Measurements from ENCODE around the gene ADA.
"Not testable (repeated sequence)": the region's sequence is repeated elsewhere in the genome, so short reads cannot be mapped to it uniquely, and the experiment has no call there.

The ADA gene

DNA sequence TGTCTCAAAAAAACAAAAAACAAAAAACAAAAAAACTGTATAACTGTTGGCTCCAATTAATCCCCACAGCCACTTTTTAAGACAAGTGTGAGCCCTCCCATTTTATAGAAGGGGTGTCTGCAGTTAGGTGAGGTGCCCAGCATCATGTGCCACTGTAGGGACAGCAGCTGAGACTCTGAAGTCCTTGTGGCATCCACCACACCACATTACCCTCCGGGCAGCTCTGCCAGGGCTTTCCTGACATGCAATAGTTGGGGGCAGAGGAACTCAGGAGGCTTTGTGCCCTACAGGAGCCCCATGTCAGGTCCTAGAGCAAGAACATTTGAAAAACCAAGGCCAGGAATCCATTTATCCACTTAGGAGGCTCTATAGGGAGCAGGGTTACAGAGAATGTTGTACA lies 51.8 kb downstream of the ADA start:
- no peak for DNase-seq (ENCODE audit: low spot score)

DNA sequence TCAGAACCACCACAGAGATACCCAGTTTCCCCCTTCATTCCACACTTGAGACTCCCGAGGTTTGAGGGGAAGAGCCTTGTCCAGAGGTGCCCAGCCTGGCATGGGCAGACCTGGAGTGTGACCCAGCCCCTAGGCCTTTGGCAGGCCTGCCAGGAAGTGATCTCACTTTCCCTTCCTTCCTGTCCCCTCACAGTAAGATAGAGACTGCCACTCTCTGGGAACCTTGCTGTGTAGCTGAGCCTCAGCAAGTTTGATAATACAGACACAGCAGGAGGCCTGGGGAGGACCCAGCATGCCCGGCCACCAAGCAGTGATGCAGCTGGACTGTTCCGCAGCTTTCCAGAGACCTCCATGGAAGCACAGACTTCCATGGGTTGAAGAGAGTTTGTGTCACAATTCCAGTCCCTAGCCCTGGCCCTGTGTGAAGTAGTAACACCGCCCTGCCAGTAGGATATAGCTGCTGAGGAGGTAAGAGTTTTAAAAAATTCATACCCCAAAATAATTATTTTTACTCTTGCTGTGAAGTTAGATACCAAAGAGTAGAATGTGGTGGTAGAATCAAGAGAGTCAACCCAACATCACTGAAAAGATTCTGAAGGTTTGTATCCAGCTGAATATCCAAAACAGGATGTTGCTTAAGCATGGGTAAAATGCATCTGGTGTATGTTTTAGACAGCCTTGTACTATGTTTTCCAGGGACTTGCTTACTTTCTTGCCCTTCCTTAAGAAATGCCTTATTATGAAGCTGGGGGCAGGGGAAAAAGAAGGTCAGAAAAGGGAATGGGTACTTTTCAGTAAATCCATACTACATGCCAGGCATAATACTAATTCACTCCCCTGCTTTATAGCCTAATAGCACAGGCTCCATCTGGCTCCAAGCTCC lies 52.8 kb downstream of the ADA start:
- no peak for DNase-seq (ENCODE audit: low spot score)

DNA sequence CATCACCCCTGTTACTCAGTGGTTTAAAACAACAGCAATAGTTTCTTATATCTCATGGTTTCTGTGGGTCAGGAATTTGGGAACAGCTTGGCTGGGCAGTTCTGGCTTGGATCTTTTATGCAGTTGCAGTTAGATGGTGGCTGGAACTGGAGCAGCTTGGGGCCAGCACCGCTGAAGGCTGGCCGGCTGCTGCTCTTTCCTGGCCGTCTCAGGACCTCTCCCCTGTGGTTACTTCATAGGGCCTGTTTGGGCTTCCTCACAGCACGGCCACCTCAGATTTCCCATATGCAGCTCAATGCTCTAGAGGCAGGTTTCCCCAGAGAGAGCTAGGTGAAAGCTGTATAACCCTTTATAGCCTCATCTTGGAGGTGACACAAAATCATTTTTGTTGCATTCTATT lies 53.6 kb downstream of the ADA start:
- no peak for DNase-seq (ENCODE audit: low spot score)

DNA sequence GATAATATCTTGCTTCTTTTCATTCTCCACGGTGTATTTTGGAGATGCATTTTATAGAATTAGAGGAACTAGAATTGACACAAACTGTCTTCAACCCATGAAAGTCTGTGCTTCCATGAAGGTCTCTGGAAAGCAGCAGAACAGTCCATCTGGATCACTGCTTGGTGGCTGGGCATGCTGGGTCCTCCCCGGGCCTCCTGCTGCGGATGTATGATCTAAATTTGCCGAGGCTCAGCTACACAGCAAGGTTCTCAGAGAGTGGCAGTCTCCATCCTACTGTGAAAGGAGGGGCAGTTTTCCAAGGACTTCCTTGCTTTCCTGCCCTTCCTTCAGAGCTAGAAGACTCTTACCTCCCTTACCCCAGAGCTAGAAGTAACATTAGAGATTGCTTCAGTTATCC lies 54.0 kb downstream of the ADA start:
- DNase-seq (ENCODE audit: low spot score): no peak

DNA sequence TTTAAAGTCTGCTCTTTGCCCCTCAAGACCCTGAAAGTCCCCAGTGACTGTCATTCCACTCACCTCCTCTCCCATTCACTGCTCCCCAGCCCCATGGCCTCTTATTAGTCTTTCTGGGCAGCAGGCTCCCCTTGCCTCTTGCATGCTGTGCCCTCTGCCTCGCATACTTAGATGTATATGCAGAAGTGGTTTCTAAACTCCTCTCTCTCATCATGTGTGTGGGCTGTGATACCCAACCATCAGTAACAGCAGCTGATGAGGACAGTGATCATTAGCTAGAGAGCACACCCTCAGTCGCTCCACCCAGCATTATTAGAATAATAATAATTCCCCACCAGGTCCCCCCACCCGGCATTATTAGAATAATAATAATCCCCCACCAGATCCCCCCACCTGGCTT lies 54.6 kb downstream of the ADA start:
- no peak for DNase-seq (ENCODE audit: low spot score)

DNA sequence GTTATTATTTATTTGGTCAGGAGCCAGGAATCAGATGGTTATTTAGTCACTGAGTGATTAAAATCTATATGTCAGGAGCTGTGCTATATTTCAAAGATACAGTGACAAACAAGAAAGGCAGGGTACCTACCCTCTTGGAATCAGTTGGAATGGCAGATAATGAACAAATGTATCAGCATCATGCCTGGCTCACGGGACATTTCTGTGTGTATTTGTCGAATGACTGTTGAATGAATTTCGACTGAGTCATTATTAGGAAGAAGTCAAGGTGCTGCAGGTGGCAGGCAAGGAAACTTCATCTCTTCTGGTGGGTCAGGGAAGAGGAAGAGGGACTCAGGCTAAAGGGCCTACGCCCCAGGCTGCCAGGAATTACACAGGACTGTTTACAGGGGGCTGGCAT lies 55.5 kb downstream of the ADA start:
- no peak for DNase-seq (ENCODE audit: low spot score)

DNA sequence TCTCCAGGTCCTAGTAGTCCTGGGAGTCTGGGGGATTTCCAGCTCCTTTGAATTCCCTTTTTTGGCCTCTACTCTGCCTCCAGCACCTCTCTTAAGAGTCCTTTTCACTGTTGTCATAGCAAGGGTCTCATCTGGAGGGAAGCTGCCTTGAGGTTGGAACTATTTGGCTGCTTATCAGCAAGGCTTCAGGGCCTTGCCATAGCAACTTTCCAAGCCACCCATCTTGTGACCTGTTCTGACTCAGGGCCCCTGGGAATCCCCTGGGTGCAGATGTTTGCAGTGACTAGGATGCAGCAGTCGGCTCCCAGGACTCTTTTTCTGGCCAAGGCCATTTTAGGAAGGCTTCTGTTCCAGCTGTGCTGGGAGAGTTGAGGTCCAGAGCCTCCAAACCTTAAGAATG lies 56.8 kb downstream of the ADA start:
- DNase-seq (ENCODE audit: low spot score): no peak

DNA sequence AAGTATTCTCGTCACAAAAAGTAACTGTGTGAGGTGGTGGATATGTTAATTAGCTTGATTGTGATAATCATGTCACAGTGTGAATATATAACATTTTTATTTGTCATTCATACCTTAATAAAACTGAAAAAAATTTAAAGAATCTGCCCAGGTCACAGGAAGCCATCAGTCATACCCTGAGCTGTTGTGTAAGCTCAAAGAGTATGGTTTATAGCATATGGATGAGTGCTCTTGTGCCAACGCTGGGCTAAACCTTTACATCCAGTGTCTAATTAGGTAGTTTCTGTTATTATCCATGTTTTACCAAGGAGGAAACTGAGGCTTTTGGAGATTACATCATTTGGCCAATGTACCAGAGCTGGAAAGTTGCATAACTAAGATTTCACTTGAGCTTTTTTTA lies 57.7 kb downstream of the ADA start:
- DNase-seq (ENCODE audit: low spot score): no peak

DNA sequence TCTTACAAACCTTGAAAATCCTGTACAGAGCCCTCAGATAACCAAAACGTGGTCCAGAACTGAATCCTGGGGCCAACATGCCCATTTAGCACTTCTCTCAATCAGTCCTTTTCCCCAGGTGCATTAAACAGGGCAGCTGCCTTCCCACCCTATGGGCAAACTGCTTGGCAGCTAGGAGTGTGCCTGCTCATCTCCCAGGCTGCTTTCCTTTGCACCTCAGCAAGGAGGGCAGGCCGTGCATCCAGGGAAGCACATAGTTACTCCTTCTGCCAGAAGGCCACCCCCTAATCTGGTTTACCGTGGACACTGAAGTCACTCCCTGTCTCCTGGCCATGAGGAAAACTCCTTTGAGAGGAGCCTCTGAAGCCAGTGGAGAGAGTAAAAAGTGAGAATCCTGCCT lies 59.1 kb downstream of the ADA start:
- DNase-seq (ENCODE audit: low spot score): no peak

DNA sequence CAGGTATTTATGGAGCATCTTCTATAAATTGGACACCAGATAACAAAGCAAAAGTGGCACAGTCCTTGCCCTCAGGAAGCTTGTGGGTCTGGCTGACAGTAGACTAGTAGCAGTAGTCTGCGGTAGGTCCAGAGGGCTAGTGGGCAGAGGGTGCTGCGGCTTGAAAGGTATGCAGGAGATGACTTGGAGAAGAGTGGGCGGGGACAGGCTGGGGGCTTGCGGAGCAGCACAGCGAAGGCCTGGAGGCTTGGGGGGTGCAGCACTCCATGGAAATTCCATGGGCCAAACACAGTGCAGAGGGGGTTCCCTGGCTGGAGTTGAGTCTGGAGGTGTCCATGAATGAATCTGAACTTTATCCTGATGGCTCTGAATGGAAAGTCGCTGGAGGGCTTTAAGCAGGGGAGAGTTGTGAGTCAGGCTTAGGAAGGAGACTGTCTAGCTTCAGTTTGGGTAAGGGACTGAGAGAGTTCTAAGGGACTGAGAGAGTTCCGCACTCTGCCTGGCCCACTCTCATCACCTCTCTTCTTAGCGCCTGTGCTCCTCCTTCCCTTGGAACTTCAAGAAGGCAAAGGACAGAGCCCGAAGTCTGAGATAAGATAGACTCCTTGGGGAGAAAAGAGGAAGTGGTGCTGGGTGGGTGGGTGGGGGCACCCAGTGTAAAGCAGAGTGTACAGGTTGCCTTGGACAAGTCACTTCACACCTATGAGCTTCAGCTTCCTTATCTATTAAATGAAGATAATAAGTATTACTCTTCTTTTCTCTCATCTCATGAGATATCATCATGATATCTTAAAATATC lies 60.3 kb downstream of the ADA start:
- DNase-seq (ENCODE audit: low spot score): no peak

DNA sequence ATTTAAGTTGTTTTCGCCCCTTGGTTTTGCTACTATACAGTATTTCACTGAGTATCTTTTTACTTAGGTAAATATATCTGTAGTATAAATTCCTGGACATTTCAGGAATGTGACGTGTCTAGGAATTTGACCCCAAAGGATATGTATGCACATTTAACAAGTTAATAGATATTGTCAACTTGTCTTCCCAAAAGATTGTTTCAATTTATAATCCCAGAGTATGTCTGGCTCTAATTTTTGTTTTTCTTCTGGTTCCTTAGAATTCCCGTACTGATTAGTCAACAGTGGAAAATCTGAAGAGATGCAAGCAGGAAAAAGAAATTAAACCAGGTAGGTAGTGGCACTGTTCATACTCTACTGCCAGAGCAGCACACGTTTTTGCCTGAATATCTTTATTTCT lies 62.0 kb downstream of the ADA start:
- no peak for DNase-seq (ENCODE audit: low spot score)

DNA sequence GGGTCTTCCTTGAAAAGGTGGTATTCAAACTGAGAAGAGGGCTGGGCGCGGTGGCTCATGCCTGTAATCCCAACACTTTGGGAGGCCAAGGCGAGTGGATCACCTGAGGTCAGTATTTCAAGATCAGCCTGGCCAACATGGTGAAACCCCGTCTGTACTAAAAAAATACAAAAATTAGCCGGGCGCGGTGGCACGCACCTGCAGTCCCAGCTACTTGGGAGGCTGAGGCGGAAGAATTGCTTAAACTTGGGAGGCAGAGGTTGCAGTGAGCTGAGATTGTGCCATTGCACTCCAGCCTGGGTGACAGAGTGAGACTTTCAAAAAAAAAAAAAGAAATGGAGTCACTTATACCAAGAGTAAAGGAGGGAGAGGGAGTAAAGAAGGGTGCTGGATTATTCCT lies 63.2 kb downstream of the ADA start:
- DNase-seq (ENCODE audit: low spot score): not testable (repeated sequence)

DNA sequence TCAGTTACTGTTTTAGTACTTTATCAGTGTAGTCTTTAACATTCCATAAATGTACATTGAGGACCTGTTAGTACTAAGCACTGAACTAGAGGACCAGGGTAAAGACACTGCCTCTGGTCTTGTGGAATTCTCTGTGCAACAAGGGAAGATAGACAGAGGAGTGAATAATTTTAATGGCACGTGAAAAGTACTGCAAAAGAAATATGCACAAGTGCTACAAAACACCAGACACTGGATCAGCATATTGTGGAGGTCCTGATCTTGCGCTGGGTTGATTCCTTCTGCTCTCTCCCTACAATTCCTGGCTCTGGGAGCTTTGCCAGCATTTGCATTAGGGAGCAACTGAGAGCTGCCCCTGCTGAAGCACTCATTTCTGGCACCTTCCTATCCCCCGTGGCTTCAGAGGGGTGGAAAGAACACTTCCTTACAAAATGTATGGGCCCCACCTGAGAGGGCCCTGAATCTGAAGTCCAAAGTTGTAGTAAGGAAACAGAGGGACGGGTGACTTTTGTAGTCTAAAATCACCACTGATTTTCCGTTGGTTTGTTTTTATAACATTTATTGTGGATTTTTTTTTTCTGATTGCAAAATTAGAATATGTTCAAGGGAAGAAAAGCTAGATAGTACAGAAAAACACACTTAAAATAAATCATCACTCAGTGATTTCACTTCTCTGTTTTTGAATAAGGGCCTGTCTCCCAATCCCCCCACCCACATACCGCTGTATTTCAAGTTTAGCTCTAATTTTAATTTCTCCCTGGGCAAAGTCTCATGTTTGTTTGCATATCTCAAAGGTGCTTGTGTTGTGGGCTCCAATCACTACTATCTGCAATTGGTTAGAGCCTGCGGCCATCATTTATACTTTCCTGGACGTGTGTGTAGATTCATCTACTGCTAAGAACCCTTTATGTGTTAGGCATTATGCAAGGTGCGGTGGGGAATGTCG lies 64.2 kb downstream of the ADA start:
- no peak for DNase-seq (ENCODE audit: low spot score)

DNA sequence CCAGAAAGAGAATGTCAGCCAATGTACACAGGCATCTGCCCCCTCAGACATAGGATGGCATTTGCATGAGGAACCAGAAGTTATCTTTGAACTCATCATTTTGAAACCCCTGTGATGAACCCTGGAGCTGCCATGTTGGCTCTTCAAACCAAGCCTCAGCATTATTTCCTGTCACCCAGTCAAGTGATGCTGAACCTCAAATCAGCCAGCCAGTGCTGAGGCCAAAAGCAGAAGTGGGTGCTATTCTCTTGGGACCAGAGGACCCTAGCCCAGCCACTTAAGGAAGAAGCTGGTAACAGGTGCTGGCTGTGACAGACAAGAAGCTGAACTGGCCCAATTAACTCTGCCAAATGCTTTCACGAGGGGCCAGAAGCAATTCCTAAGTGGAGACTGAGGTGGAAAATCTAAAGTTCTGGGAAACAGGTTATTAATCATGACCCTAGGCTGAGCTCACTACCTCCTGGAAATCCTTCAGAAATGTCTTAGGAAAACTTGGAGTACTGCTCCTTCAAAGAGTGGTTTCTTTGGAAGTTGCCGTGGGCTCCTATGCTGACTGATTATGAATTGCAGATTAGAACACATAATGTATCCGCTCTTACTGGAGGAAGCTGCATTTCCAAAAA lies 65.1 kb downstream of the ADA start:
- DNase-seq (ENCODE audit: low spot score): no peak

DNA sequence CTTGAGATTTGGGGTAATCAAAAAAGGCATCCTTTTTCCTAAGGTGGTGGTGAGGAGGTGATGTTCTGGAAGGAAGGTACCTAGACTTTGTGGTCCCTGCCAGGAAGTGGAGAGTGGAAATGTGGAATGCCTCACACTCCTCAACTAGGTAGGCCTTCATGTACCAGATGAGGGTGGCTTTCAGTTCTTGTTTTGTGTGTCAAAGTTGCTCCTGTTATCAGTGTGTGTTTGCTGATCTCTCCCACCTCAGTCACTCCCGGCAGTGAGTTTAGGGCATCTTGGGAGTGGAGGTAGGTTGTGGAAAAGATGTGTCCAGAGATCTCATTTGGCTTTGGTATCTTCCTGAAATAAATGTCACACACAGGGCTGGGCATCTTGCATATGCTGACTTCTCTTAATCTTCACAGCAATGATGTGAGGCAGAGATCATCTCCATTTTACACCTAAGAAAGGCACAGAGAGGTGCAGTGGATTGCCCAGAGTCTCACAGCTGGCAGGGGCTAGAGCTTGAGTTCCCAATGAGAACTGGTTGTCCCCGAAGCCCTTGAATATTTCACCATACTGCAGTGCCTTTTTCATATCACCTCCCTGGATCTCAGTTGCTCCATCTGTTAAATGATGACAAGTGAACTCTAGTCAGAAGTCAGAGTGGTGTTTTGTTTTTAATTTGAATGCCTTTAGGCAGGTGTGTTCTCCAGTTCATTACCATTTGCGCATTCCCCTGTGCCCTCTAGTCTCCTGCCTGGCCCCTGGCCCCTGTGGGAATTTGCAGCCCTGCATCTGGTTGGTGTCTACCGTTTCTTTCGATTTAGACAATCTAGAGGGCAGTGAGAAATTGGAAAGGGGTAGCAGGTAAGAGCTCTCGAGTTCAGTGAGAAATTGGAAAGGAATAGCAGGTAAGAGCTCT lies 66.2 kb downstream of the ADA start:
- no peak for DNase-seq (ENCODE audit: low spot score)

DNA sequence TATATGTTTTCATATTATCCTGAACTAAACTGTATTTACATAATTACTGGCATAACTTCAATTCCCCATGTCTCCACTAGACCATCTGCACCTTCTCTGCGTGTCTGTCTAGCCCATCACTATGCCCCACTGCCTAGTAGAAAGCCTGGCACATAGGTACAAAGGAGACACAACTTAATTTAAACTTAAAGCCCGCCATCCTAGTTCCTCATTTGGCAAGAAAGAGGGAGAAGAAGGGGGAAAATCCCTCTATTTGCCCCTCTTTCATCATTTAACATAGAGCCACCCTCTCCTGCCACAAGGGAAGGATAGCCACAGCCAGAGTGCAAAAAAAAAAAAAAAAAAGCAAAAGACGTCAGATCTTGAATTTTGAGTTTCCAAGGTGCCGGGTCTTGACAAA lies 67.3 kb downstream of the ADA start:
- DNase-seq (ENCODE audit: low spot score): no peak

DNA sequence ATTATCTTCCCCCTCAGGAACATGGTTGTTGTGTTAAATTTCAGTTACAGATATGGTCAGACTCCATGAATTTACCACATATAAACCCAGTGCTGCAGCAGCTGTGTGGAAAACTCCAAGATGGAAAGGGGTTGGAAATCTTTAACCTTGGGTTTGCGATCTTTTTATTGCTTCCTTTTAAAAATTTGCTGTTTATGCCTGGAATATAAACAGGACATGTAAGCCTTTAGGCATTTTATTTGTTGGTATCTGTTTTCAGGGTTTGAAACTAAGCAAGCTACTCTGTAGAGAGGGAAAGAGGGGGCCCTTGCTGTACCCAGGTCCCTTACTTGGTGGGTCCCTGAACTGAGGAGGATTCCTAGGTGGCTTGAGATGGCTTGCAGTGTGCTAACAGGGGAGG lies 68.3 kb downstream of the ADA start:
- DNase-seq (ENCODE audit: low spot score): no peak

DNA sequence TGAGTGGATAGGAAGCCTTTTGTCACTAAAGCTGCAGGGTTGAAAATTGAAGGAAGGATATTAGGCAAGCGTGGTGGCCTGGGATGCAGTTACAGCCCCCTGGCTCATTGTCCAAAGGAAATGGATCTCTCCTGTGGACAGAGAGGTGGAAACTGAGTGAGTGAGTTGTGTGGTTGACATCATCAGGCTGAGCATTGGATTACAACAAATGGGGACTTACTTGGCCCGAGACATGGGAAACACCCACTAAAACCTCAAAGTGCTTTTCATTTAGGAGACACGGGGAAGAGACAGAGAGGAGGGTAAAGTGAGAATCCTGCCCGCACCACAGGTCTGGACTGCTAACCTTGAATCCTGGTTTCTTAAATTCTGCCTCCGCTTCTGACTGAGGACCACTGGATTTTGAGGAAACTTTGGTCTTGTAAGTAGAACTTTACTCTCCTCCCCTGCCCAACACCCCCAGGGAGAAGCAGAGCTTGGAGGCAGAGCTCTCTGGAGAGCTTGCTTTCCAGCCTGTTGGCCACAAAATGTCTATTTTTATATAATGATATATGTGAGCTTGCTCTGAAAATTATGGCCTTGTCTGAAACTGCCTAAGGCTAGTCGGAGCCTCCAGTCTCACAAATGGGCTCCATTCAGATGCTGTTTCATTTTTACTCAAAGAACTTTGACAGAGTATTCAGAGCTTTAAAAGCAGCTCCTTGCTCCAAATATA lies 69.0 kb downstream of the ADA start, which contains the start of gene PKIG:
PKIG (plus strand) TSS at position 269 of the 715 bp plus-strand sequence. CDS start 31,978 bp downstream, outside the sequence.
- no peak for DNase-seq (ENCODE audit: low spot score)

DNA sequence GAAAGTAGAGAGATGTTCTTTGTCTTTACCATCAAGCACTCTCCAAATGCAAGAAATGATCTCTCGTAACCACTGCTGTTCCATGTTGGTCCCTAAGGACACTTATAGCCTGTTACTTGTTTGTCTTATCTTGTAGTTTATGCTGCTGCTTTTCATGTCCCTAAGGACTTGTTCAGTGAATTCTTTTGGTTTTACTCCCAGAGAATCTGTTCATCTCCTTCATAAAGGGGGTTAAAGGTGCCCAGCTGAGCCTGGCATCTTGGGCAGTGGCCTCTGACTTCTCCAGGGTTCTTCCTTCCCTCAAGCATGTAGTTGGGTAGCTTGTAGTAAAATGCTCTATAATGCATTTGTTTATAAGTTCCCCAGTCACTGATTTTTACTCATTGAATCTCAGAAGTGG lies 70.0 kb downstream of the ADA start:
- DNase-seq (ENCODE audit: low spot score): no peak

All from pons (tissue), 1 donor.